Activated B cell treated with CpG ODN at 0.5 μM for 24 hours (primary cell): ENCODE data around the gene C12orf42. TPM values are rescaled to one million over a fixed set of nuclear protein-coding genes. Genes with fewer than 3 reads are reported as not detected.

Source experiments
- ATAC-seq: fragments of 200-7000 bp; cut with Tn5 transposase; one replicate; pipeline ENCODE4 v1.10.0; 2021; ENCODE audit warnings: low read depth, mild to moderate bottlenecking, moderate library complexity
- CTCF ChIA-PET: fragments of 350-600 bp; sonication (Branson Sonifier 250); formaldehyde crosslinking; loops from one replicate; lab custom pipeline; 2021; ENCODE audit warnings: antibody characterized with exemption; lab: Charles Lee
- POLR2A ChIA-PET: fragments of 350-600 bp; sonication (Branson Sonifier 250); formaldehyde crosslinking; loops from one replicate; lab custom pipeline; 2021; ENCODE audit warnings: antibody characterized with exemption; lab: Charles Lee
- DNase-seq: peaks from one replicate; pipeline ENCODE4 v3.0.0; 2022
- H3K27ac Mint-ChIP-seq: one replicate; pipeline ENCODE4 v1.8.0; 2020; ENCODE audit warnings: mixed read lengths
- H3K27me3 Mint-ChIP-seq: one replicate; pipeline ENCODE4 v1.8.0; 2021; ENCODE audit warnings: mixed read lengths
- H3K36me3 Mint-ChIP-seq: one replicate; pipeline ENCODE4 v1.8.0; 2021; ENCODE audit warnings: low read depth, mixed read lengths
- H3K4me1 Mint-ChIP-seq: one replicate; pipeline ENCODE4 v1.8.0; 2021; ENCODE audit warnings: mixed read lengths
- H3K4me3 Mint-ChIP-seq: one replicate; pipeline ENCODE4 v1.8.0; 2020; ENCODE audit warnings: mild to moderate bottlenecking, mixed read lengths
- H3K9me3 Mint-ChIP-seq: one replicate; pipeline ENCODE4 v1.8.0; 2020; ENCODE audit warnings: mixed read lengths
- CTCF ChIP-seq: fragments of 200-600 bp; IDR thresholded peaks from one replicate; pipeline ENCODE4 v1.8.0; 2022; ENCODE audit warnings: antibody characterized with exemption, mild to moderate bottlenecking
- intact Hi-C: fragments of 100-400 bp; cut with micrococcal nuclease; formaldehyde crosslinking; loops from one replicate; pipeline ENCODE4 v1.15.1; 2024
- total RNA-seq: library from RNA; stranded (reverse); gene quantifications from 2 replicates; pipeline ENCODE4 v1.2.3, GENCODE V29; 2022

The C12orf42 gene
- total RNA-seq, 1 donor from 2014 or later = 21.0 TPM

GRCh38 chr12:103423516-103423910, 72.3 kb downstream of the C12orf42 start:
- ChIA-PET POLR2A (no interaction called here), CTCF (no interaction called here)
- peaks cover 15% of the 10 kb centered on the region for H3K9me3 Mint-ChIP-seq
- ATAC-seq (no peak), DNase-seq (no peak)
- peaks cover 21% of the 10 kb centered on the region for H3K4me1 Mint-ChIP-seq
- H3K27me3 Mint-ChIP-seq = no peaks in the 10 kb centered on the region
- intact Hi-C loops = no loop called here
- no peak for TF ChIP-seq CTCF
- H3K36me3 Mint-ChIP-seq = peaks cover 51% of the 10 kb centered on the region
- no peak overlapping the region for H3K27ac Mint-ChIP-seq
- no peak overlapping the region for H3K4me3 Mint-ChIP-seq

- H3K9me3 Mint-ChIP-seq = peaks cover 12% of the 10 kb centered on the region
- ATAC-seq = no peak
- no peak overlapping the region for H3K27ac Mint-ChIP-seq
- peaks cover 21% of the 10 kb centered on the region for H3K4me1 Mint-ChIP-seq
- no peak for TF ChIP-seq CTCF
- CTCF ChIA-PET = no interaction called here
- H3K27me3 Mint-ChIP-seq = no peaks in the 10 kb centered on the region
- intact Hi-C loops = no loop called here
- DNase-seq = no peak
- H3K4me3 Mint-ChIP-seq = no peak overlapping the region
- POLR2A ChIA-PET = no interaction called here
- peaks cover 48% of the 10 kb centered on the region for H3K36me3 Mint-ChIP-seq
Measured at GRCh38 chr12:103422746-103423515, 72.8 kb downstream of the C12orf42 start.

GRCh38 chr12:103422328-103422727, 73.4 kb downstream of the C12orf42 start:
- intact Hi-C loops = no loop called here
- H3K4me3 Mint-ChIP-seq = no peak overlapping the region
- ChIA-PET CTCF (no interaction called here), POLR2A (no interaction called here)
- H3K36me3 Mint-ChIP-seq = peaks cover 42% of the 10 kb centered on the region
- ATAC-seq = no peak
- DNase-seq = no peak
- H3K27me3 Mint-ChIP-seq = no peaks in the 10 kb centered on the region
- peaks cover 7% of the 10 kb centered on the region for H3K9me3 Mint-ChIP-seq
- no peak overlapping the region for H3K27ac Mint-ChIP-seq
- no peak for TF ChIP-seq CTCF
- peaks cover 16% of the 10 kb centered on the region for H3K4me1 Mint-ChIP-seq

- POLR2A ChIA-PET = no interaction called here
- no peaks in the 10 kb centered on the region for H3K27me3 Mint-ChIP-seq
Measured at GRCh38 chr12:103421402-103421801, 74.4 kb downstream of the C12orf42 start.

GRCh38 chr12:103415681-103416080, 80.1 kb downstream of the C12orf42 start:
- TF ChIP-seq CTCF = no peak
- DNase-seq (no peak), ATAC-seq (no peak)
- Mint-ChIP-seq H3K4me3 (no peak overlapping the region), H3K27ac (no peak overlapping the region), H3K9me3 (peaks cover 7% of the 10 kb centered on the region), H3K36me3 (peaks cover 23% of the 10 kb centered on the region), H3K27me3 (no peaks in the 10 kb centered on the region), H3K4me1 (peaks cover 6% of the 10 kb centered on the region)
- ChIA-PET POLR2A (no interaction called here), CTCF (no interaction called here)
- intact Hi-C loops = no loop called here

More at GRCh38 chr12:103421402-103421801, 74.4 kb downstream of the C12orf42 start:
- H3K4me3 Mint-ChIP-seq = no peak overlapping the region
- no peak for TF ChIP-seq CTCF
- CTCF ChIA-PET = no interaction called here
- peaks cover 12% of the 10 kb centered on the region for H3K4me1 Mint-ChIP-seq
- ATAC-seq = no peak
- peaks cover 3% of the 10 kb centered on the region for H3K9me3 Mint-ChIP-seq
- no peak for DNase-seq
- intact Hi-C loops = no loop called here
- peaks cover 38% of the 10 kb centered on the region for H3K36me3 Mint-ChIP-seq
- H3K27ac Mint-ChIP-seq = no peak overlapping the region
